NCI-H2029 treated with DMSO at 0.1 percent for 48 hours (cell line): ENCODE measurements around the gene PSMD8.
"Not testable (repeated sequence)": the region's sequence is repeated elsewhere in the genome, so short reads cannot be mapped to it uniquely, and the experiment has no call there.

Experiments
- DNase-seq: peaks from one replicate; lab custom pipeline; 2025; lab: John Stamatoyannopoulos, UW

Gene PSMD8

DNA sequence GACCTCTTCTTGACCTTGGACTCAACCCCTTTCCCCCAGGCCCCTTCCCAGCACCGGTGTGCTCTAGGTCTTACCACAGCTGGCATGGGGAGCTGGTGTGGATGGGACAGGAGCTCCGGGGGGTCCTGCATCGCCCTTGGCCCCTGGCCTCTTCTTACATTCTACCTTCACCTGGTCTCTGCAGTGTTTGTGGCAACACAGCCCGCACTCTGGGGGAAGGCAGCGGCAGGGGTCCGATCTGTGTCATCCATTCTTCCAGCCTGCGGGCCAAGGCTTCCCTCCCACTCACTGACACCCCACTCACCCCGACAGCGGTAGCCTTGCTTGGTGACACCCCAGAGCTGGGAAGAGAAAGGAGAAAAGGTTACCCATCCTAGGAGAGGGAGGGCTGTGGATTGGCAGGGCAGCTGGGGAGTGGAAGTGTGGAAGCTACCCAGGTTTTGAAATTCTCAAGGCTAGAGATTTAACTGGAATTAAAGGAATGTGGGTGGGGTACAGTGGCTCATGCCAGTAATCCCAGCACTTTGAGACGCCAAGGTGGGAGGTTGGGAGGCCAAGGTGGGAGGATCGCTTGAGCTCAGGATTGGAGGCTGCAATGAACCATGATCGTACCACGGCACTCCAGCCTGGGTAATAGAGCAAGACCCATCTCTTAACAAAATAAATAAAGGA is 36.8 kb downstream of the PSMD8 start:
- DNase-seq, result no peak

DNA sequence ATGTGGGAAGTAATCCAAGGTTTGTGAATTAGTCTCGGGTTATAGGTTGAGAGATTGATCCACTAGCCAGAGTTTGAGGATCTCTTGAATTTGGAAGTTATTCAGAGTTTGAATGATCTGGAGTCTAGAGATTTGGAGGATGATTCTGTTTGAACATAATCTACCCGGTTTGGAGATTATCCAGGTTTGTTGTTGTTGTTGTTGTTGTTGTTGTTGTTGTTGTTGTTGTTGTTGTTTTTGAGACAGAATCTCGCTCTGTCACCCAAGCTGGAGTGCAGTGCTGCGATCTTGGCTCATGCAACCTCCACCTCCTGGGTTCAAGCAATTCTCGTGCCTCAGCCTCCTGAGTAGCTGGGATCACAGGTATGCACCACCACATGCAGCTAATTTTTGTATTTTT is 37.5 kb downstream of the PSMD8 start:
- not testable (repeated sequence) for DNase-seq

DNA sequence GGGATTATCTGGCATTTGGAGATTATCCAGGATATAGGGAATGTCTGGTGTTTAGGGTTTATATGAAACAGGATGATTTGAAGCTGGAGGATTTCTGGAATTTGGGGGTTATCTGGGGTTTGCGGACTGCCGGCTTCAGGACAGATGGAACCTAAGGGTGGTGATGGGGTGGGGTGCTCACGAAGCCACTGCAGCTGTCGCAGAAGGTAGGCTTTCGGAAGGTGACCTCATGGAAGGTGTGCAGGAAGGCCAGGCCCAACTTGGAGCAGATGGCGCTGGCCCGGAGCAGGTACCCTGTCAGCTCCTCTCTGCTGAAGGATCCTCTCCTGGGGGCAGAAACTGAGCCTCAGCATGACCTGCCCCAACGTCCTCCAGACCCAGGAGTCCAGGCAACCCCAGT is 38.1 kb downstream of the PSMD8 start:
- DNase-seq, result no peak

DNA sequence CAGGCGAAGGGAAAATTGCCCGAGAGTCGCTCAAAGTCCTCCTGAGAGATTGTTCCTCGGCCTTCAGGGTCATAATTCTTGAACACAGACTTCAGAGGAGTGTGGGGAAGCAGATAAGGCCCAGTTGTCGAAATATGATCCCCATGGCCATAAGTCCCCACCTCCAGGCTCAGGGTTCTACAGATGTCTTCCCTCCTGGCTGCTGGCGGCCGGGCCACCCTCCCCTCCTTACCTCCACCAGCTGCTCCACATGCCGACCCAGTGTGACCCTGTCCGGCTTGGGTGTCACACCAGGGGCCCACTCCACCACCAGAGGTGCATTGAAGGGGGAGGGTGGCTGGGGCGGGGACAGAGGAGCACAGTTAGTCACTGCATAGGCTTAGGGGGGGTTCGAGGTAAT is 38.6 kb downstream of the PSMD8 start:
- no peak for DNase-seq

DNA sequence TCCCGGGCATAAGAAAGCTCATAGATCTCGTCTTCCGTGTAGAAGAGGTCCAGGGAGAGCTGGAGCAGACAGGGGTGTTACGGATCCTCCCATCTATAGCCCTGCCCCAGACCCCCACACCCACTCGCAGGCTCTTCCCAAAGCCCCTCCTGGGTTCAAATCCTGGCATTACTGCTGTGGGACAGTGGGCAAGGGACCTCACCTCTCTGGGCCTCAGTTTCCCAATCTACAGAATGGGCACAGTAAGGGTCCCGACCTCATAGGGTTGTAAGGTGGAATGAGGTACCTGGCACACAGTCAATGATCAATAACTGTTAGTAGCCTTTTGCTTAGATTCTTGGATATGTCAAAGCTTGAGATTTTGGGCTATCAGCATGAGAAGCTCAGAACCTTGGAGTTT is 39.0 kb downstream of the PSMD8 start:
- DNase-seq, result no peak

DNA sequence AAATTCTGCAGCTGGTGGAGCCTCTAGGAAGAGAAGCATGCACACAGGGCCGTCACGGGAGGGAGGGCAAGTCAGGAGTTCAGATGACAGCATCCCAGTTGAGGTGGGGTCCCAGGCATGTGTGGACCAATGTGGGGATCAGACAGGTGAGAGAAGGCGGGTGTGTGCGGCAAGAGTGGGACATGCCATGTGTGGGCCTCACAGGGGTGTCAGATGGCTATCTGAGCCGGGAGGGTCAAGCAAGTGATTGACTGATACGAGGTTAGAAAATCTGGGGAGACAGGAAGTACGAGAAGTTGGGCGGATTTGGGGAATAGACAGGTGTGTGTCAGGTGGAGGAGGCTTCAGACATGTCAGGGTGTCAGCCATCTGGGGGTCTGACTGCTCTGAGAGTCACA is 42.8 kb downstream of the PSMD8 start:
- DNase-seq, result no peak

DNA sequence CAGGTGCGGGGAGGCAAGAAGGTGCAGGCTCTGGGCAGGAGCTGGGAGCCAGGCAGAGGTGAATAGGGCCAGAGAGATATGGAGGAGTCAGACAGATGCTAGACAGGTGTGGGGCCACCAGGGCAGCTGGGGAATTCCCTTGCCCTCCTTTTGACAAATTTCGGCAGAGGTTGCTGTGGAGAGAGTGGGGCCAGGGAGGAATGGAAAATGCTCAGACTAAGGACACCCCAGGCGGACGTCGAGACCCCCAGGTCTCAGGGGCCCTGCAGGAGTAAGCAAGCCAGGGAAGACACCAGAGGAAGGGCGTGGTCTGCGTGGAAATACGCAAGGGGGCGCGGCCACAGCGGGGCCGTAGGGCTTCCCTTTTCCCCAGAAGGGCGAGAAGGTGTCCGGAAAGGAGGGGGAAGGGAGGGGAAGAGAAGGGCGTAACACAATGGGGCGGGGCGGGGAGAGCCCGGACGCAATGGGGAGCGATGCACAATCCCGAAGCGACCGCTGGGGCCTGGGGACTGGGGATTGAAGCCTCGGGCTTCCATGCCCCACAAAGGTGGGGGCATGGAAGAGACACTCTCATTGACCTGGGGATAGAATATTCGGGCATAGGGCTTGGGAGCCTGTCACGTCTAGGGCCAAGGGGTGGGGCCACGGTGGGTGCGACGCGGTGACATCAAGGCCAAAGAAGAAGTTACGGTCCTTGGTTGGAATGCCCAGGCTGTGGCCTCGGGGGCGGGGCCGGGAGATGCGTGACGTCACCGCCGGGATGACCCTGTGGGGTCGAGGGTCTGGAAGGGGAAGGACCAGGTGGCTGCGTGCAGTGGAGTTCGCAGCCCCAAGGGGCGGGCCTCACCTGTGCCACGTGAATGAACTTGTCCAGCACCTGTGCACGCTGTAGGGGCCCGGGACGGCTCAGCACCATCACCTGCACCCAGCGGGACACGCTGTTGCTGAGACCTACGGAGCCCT is 43.5 kb downstream of the PSMD8 start:
- no peak for DNase-seq

DNA sequence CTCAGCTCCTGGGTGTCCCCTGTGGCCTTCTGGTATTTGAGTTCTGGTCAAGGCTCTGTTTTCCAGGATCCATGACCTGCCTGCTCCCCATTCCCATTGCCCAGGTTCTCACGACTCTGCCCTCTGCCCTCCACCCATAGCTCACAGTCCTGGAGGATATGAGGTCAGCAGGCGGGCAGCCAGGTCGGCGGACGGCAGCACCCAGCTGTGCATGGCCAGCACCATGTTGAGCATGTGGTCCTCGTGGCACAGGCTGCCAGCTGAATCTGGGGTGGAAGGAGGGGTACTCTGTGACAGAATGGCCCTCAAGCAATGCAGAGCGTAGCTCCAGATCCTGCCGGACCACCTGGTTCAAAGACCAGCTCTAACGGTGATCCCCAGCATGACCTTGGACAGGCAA is 46.6 kb downstream of the PSMD8 start:
- DNase-seq, result no peak

DNA sequence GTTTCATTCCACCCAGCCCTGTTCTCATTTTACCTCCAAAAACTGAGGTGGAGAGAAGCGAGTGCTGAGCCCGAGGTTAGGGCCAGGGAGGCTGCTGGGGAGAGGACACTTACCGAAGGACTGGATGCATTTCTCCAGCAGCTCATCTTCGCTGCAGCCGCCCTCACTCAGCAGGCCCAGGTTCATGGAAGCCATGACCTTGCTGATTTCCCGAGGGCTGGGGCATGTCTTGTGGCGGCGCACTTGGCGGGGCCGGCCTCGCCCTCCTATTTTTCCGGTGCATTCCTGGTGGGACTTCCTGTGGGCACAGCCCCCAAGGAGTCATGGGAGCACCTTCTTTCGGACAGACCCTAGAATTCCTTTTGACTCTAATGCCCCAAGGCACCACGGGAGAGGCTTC is 47.5 kb downstream of the PSMD8 start:
- no peak for DNase-seq

DNA sequence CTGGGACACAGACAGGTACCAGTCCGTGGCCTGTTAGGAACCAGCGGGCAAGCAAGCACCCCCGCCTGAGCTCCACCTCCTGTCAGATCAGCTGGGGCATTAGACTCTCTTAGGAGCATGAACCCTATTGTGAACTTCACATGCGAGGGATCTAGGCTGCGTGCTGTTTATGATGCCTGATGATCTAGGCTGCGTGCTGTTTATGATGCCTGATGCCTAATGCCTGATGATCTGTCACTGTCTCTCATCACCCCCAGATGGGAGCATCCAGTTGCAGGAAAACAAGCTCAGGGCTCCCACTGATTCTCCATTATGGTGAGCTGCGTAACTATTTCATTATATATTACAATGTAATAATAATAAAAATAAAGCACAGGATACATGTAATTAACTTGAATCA is 48.1 kb downstream of the PSMD8 start:
- no peak for DNase-seq

DNA sequence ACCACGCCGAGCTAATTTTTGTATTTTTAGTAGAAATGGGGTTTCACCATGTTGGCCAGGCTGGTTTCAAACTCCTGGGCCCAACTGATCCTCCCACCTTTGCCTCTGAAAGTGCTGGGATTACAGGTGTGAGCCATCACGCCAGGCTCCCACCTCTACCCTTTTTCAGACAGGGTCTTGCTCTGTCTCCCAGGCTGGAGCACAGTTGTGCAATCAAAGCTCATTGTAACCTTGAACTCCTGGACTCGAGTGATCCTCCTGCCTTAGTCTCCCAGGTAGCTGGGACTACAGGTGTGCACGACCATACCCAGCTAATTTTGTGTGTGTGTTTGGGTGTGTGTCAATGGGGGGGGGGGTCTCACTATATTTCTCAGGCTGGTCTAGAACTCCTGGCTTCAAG is 49.9 kb downstream of the PSMD8 start:
- no peak for DNase-seq

DNA sequence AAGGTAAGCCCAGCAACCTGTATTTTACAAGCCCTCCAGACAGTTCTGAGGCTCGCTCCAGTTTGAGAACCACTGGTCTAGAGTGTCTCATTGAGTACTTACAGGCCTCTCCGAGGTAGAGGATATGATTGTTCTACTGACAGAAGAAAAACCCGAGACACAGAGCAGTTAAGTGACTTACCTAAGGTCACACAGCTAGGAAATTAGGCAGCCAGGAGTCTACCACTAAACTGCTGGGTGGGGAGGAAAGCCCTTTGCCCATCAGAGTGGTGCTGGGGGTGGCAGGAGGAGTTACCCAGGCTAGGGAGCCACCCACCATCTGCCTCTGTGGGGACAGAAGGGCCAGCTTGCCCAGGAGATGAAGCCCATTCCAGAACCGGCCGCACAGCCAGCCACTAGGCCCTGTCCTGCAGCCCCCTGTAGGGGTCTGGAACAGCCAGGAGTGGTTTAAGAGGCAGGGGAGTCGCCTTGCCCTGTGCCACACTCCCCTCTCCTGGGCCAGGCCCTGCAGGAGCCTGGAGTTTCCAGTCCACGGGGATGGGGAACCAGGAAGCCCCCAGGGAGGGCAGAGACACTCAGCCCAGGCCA is 50.9 kb downstream of the PSMD8 start:
- no peak for DNase-seq

DNA sequence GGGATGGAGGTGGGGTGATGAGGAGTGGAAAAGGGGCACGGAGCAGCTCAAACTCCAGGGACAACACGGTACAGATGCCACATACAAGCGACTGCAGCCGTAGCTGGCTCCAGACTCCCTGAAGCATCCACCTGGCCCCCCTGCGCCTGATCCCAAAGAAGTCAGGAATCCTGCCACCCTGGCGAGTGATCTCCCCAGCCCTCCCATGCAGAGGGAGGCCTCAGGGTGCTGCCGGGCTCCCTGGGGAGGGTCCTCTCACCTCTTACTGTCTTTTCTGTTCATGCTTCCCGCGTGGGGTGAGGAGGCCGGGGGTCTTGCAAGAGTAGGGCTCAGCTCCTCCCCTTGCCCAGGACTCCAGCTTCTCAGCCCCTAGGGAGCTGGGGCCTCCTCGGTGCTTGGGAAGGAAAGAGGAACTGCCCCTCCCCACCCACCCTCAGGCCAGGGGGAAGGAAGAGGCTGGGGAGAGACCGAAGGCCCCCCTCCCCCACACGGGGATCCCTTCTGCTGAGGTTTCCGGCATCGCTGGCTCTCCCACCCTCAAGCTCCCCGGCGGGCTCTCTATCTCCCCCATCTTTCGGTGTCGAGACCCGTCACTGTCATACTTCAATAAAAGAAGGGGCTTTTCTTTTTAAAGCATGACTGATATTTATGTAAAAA is 51.6 kb downstream of the PSMD8 start, which contains the start of gene RASGRP4:
TSS of gene RASGRP4 (minus strand) at position 410 of the 657 bp plus-strand sequence. CDS start at position 282, 128 bp downstream.
- DNase-seq, result no peak

DNA sequence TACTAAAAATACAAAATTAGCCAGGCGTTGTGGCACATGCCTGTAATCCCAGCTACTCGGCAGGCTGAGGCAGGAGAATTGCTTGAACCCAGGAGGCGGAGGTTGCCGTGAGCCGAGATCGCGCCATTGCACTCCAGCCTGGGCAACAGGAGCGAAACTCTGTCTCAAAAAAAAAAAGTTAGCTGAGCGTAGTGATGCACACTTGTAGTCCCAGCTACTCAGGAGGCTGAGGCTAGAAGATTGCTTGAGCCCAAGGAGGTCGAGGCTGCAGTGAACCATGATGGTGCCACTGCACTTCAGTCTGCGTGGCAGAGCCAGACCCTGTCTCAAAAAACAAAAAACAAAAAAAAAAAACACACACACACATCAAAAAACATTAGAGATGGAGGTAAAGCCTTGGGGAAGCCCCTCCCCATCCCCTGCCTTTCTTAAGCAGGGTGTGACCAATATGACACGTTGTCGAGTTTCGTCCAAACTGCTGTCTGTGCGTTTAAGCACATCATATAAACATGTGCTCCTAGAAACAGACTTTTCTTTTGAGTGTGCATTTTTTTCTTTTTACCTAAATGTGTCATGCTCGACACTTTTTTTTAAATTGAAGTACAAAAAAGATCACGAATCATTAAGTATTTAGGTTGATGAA is 52.8 kb downstream of the PSMD8 start:
- DNase-seq, result not testable (repeated sequence)

DNA sequence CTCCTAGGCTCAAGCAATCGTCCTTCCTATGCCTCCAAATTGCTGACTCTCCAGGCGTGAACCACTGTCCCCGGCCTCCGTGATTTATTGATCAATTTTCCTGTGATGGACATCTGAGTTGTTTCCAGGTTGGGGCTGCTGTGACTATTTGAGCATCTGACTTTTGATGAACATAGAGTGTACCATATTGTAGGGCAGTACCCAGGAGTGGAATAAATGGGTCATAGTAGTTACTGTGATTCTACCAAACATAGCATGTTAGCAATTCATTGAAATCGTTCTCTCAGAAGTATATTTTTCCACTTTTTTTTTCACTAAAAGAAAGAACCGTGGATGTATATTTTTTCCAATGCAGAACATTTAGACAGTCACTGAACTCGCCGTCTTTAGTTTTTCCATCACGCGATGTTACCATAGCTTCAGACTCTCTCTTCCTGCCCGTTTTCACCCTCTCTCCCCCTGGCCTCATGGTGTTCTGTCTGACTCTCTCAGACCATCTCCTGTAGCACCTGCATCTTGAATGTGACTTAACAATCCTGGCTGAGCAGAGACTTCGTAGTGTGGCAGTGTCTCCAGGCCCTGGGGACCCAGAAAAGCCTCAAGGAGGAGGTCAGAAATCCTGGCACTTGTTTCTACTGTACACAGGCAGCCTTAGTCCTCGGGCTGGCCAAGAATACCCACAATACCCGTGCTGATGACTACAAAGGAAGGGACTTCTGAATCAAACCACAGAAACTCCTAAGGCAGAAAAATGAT is 54.9 kb downstream of the PSMD8 start:
- DNase-seq, result no peak

DNA sequence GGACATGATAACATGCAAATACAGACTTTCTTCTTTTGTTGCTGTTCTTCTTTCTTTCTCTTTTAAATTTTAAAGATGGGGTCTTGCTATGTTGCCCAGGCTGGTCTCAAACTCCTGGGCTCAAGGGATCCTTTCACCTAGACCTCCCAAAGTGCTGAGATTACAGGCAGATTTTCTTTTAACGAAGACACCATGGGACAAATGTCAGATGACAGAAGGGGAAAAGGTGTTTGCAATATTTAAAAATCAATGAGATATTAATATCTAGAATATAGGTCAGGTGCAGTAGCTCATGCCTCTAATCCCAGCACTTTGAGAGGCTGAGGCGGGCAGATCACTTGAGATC is 55.4 kb downstream of the PSMD8 start:
- no peak for DNase-seq

DNA sequence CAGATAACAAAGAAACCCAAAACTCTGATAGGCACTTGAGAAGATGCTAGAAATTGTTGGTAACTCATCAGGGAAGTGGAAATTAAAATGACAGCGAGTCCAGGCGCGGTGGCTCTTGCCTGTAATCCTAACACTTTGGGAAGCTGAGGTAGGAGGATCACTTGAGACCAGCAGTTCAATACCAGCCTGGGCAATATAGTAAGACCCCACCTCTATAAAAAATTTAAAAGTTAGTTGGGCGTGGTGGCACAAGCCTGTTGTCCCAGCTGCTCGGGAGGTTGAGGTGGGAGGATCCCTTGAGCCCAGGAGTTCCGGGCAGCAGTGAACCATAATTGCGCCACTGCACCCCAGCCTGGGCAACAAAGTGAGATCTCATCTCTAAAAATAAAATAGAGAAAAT is 56.6 kb downstream of the PSMD8 start:
- no peak for DNase-seq

DNA sequence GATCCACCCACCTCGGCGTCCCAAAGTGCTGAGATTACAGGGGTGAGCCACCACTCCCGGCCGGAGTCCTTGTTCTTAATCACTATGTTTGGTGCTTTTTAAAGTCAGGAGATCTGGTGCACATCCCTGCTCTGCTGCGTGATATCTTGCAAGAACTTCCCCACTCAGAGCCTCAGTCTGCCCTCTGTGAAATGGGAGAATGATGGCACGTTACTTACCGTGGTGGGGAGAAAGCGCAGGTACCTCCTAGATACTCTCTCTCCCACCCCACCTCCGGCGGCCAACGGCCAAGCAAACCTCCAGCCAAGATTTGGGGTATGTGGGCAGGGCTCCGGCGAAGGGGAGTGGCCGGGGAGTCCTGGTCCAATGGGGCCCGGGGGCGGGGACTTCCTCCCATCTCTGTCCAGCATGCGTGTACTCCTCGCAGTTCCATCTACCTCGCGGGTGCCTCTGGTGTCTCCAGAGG is 58.9 kb downstream of the PSMD8 start, which contains the start of gene RYR1:
TSS of gene RYR1 (plus strand) at position 424 of the 466 bp plus-strand sequence. CDS start 139 bp downstream, outside the sequence.
- DNase-seq, result no peak
